Cerebellar nuclear complex (tissue), 1 donor: ENCODE measurements around the gene TAF1C.
"Not testable (repeated sequence)": the region's sequence is repeated elsewhere in the genome, so short reads cannot be mapped to it uniquely, and the experiment has no call there.

ENCODE experiments used
- DNase-seq, 2 experiments: peaks; one replicate each; lab custom pipeline; 2025; lab: John Stamatoyannopoulos, UW

TAF1C gene

DNA sequence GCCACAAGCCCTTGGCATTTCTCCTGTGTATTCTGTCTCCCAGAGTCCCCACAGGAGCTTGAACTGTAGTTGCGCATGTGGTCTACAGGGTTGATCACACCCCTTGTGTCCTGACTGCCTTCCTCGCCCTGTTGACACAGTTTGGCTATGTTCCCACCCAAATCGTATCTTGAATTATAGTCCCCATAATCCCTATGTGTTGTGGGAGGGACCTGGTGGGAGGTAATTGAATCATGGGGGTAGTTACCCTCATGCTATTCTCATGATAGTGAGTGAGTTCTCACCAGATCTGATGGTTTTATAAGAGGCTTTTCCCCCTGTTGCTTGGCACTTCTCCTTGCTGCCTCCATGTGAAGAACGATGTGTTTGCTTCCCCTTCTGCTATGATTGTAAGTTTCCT is 25.3 kb upstream of the TAF1C start:
- no peak for DNase-seq

DNA sequence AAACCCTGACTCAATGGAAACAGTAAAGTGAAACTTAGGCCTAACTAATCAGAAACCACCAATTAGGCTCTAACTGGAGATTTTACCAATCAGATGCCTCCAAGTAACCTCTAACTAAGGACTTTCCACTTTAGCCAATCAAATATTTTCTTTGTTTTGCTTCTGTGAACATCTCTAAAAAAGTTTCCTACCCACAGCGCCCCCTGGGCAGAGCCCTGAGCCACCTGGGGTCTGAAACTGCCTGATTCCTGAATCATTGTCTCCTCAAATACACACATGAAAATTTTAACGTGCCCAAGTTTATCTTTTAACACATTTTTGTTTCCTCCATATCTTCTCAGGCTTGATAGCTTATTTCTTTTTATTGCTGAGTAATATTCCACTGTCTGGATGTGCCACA is 23.1 kb upstream of the TAF1C start:
- DNase-seq, result no peak

DNA sequence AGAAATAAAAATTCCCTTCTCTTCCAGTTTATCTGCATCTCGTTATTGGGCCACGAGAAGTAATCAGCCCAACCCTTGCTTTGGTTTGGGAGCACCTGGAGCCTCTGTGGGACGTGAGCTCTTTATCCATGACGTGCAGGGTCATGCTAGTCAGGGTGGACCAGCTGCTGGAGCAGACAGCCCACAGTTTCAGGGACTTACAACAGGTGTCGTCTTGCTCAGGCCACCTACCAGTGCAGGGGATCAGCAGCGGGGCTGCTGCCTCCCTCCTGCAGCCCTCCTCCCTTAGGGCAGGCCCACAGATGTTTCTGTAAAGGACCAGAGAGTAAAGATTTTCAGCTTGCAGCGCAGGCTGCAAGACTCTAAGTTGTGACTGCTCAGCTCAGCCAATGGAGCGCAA is 21.0 kb upstream of the TAF1C start:
- no peak for DNase-seq

DNA sequence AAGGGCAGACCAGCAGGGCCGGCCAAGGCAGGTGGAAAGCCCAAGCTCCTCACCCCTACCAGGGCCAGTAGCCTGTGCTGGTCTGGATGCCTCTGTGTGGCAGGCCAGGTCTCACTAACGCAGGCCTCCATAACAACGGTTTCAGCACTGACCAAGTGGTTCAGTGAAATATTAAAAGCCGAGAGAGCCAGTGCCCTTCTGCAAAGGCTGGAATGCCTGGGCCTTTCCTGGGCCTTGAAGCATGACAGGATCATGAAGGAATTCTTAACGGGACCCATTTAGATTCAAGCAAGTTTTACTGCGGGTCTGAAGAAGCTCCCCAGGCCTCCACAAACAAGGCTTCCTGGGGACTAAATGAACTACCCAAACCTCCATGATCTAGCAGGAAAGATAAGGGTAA is 20.4 kb upstream of the TAF1C start:
- no peak for DNase-seq

DNA sequence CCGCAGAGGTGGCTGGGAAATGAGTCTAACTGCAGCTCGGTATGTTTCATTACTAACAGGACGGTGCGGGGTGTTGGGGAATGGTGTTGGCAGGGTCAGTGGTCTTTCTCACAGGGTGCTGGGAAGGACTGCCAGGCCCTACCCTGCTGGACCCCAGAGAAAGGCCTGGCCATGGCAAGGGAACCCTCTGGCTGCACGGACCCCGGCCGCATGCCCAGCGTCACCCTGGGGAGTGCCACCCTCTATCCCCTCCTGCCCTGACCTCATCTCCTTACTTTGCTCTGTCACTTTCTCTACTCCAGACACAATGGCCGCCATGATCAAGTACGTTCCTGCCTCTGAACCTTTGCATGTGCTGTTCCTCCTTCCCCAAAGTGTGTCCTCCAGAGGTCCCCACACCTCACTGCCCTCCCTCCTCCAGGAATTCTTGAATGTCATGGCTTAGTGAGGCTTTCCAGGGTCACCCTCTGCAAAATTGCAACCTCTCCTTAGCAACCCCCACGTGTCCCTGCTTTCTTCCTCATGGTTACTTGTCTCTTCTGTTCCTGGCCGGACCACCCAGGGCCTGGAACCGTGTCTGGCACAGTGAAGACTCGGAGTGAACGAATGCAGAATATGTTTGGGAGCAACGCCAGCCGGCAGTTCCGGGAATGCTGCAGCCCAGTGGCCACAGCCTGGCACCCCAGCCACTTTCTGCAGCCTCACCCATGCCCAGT is 19.3 kb upstream of the TAF1C start:
- DNase-seq, result no peak

DNA sequence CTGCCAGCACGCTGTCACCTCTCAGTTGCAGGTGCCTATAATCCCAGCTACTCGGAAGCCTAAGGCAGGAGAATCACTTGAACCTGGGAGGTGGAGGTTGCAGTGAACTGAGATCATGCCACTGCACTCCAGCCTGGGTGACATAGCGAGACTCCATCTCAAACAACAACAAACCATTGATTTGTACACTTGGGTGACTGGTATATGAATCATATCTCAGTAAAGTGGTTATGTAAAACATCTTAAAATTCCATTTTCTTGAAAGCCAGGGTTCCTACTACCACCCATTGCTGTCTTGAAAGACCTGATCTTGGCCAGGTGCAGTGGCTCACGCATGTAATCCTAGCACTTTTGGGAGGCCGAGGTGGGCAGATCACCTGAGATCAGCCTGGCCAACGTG is 18.3 kb upstream of the TAF1C start:
- not testable (repeated sequence) for DNase-seq

DNA sequence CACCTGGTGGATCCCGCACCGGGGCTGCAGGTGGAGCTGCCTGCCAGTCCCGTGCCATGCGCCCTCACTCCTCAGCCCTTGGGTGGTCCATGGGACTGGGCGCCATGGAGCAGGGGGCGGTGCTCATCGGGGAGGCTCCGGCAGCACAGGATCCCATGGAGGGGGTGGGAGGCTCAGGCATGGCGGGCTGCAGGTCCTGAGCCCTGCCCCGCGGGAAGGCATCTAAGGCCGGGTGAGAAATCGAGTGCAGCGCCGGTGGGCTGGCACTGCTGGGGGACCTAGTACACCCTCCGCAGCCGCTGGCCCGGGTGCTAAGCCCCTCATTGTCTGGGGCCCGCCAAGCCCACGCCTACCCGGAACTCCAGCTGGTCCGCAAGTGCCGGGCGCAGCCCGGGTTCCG is 17.7 kb upstream of the TAF1C start:
- not testable (repeated sequence) for DNase-seq

DNA sequence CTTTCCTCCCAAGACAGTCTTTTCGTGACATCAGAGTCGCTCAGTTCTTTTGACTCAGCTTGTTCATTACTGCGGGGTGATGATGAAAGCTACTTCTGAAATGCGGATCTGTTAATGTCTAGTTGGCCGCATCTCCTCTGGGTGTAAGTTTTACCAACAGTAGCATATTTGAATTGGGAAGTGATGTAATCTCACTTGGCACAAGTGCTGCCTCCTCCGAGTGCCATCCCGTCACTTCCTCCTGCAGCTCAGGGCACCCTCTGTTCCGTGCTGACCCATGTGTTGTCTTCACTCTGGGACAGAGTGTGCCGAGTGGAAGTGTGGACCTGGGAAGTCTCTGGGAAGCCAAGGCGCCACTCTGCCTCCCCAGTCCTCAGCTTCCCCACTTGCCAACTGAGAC is 13.0 kb upstream of the TAF1C start:
- no peak for DNase-seq

DNA sequence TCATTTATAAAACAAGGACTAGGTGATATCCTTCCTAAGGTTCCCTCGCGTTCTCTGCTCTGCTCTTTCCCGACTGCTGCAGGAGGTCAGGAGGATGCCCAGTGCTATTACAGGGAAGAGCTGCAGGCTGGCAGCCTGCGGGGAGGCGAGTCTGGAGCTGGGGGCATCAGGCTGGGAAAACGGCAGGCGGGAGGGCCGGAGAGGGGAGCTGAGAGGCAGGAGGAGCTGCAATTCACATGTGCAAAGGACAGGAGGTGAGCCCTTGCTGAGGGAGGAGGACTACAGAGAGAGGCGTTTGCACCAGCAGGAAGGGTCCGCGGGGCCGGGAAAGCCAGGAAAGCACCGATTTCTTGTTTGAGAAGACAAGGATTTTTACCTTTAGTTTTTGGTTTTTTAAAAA is 12.2 kb upstream of the TAF1C start:
- no peak for DNase-seq

DNA sequence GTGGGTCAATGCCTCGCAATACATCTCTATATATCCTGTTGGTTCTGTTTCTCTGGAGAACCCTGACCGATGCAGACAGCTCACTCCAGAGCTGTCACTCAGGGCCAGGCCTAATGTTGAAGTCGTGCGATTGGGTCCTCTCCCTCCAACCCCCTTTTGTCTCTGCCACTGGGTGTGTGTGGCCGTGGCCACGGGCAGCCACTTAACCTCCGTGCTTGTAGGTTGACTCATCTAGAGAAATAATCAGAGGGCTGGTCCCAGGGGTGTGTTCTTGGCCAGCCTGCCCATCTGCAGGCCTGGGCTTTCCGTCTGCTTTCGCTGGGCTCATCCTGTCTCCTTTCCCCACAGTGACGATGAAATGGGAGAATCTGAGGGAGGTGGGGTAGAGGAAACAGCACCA is 11.5 kb upstream of the TAF1C start:
- no peak for DNase-seq

DNA sequence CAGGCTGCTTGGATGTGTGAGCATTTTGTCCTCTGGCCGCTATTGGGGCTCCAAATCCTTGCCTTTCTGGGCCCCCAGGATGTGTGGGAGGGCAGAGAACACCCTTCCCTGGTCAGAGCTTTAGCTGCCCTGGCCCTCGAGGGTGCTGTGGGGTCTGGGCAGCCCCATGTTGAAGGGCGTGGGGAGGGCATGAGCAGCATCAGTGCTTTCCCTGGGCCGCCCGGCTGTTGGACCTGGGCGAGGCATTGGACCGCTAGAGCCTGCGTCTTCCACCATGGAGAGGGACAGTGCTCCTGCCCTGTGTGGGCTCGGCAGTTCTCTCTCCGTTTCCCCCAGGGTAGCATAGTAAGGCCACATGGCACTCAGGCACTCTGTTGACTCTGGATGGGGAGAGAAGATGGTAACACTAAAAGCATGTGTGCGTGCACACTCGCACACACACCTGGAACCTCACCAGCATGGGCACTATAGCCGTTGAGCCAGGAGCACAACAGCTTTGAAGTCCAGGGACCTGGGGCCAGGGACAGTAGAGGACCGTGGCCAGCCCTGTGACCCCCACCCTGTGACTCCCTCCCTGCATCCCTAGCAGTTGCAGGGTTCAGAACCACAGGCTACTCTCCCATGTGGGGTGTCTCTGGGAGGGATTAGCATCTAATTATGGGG is 10.7 kb upstream of the TAF1C start:
- DNase-seq, result no peak

DNA sequence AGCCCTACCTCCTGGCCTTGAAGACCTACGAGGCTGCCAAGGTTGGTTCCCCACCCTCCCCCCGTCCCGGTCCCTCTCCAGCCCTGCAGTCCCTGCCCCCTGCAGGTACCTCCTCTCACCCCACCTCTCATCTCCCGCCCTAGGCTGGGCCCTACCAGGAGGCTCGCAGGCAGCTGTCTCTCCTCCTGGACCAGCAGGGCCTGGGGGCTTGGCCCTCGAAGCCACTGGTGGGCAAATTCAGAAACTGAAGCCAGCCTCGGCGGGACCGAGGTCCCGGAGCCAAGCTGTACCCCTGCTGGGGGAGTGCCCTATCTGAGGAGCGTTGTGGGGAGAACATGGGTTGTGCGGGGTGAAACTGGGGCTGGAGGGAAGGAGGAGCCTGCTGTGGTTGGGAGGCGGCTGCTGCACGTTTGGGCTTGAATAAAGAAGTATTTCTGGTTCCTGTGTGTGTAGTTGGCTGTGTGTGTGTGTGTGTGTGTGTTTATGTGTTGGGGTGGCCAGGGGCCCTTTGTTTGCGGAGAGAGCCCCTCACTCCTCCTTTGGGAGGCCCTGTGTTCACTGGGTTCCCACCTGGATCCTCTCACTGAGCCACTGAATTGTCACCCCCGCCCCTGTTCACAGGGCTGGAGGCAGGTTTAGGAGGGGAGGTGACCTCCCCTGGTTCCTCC is 10.0 kb upstream of the TAF1C start:
- no peak for DNase-seq

DNA sequence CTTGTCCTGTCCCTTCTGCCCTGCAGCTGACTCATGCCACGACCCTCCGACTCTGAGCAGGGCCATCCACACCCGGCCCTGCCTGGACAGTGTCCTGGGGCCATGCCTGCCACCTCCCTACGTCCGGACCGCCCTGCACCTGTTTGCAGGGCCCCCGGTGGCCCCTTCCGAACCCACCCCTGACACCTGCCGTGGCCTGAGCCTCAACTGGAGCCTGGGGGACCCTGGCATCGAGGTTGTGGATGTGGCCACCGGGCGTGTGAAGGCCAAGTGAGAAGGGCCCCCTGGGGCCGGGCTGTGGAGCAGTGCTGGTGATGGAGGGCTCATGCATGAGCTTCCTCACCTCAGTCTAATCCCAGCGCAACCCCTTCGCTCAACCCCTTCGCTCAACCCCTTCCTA is 9.2 kb upstream of the TAF1C start:
- no peak for DNase-seq

DNA sequence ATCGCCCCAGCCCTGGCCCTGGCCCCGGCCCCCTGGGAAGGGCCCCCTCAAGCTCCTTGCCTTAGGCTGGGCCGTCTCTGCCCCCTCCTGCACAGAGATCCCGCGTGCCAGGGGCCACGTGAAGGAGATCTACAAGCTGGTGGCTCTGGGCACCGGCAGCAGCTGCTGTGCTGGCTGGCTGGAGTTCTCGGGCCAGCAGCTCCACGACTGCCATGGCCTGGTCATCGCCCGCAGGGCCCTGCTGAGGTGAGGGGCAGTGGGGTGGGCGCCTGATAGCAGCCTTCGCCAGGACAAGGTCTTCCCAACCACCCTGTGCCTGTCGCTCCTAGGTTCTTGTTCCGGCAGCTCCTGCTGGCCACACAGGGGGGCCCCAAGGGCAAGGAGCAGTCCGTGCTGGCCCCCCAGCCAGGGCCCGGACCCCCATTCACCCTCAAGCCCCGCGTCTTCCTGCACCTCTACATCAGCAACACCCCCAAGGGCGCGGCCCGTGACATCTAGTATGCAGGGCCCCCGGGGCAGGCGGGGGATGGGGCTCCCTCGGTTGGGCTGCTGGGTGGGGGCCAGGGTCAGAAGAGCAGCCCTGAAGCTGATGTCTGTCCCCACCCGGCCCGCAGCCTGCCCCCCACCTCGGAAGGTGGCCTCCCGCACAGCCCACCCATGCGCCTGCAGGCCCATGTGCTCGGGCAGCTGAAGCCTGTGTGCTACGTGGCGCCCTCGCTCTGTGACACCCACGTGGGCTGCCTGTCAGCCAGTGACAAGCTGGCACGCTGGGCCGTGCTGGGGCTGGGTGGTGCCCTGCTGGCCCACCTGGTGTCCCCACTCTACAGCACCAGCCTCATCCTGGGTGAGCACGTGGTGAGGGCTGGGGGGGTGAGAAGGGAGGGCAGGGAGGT is 8.6 kb upstream of the TAF1C start:
- DNase-seq, result no peak

DNA sequence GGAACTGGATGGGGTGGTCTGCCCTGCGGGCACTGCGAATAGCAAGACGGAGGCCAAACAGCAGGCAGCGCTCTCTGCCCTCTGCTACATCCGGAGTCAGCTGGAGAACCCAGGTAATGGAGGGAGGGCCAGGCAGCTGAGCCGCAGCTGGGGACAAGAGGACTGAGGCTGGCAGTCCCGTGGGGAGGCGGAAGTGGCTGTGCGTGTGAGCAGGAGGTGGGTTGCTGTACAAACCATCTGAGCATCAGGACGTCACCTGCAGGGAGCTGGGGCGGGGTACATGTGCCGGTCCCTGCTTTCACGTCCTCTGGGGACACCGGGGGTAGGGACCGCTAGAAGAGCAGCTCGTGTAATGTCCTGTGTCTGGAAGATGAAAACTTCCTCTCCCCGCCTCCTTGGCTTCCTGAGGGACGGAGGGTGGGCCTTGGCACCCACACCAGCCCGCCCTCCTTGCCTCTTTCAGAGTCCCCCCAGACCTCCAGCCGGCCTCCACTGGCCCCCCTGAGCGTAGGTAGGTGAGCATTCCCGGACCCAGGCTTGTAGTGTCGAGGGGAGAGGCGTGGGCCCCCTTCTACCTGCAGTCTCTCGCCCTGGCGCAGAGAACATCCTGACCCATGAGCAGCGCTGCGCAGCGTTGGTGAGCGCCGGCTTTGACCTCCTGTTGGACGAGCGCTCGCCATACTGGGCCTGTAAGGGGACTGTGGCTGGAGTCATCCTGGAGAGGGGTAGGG is 7.8 kb upstream of the TAF1C start:
- no peak for DNase-seq

DNA sequence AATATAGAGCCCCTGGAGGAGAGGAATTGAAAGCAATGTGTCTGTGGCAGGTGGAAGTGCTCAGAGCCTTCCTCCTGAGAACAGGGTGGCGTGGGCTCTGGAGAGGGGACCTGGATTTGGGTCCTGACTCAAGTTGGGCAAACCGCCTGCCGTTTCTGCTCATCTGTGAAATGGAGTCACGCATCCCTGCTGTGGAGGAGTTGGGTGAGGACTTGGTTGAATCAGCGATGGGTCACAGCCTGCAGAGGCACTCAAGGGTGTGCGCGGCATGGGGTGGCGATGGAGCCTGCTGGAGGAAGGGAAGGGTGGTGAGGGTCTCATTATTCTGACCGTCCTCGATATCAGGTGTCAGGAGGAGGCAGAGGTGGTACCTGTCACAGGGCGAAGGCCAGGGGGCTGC is 7.2 kb upstream of the TAF1C start:
- DNase-seq, result no peak

DNA sequence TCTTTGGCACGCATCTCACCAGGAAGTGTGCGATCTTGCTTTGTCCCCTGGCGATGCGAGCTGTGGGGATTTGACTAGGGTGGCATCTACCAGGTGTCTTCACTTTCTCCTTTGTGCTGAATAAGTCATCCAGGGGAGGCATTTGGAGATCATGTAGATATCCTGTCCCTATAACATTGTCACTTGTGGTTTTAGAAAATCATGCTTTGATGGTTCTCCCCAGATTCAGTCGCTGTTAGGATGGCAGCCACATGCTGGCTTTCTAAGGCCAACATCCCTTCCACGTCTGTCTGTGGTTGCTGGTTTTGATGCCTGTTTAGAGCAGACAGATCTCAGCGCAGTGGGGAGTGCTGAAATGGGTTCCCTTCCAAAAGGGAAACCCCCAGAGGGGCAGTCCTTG is 6.6 kb upstream of the TAF1C start:
- no peak for DNase-seq

DNA sequence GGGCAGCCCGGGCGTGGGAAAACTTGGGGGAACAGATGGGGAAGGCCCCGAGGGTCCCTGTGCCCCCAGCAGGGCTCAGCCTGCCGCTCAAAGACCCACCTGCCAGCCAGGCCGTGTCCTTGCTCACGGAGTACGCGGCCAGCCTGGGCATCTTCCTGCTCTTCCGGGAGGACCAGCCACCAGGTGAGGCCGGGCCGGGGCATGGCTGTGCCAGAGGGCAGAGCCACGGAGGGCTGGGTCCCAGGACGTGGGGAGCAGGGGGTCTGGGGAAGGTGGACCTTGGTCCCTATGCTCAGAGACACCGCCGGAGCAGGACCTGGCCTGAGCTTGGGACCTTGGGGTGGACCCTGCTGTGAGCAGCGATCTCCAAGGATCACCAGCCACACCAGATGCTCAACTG is 4.6 kb upstream of the TAF1C start:
- no peak for DNase-seq

DNA sequence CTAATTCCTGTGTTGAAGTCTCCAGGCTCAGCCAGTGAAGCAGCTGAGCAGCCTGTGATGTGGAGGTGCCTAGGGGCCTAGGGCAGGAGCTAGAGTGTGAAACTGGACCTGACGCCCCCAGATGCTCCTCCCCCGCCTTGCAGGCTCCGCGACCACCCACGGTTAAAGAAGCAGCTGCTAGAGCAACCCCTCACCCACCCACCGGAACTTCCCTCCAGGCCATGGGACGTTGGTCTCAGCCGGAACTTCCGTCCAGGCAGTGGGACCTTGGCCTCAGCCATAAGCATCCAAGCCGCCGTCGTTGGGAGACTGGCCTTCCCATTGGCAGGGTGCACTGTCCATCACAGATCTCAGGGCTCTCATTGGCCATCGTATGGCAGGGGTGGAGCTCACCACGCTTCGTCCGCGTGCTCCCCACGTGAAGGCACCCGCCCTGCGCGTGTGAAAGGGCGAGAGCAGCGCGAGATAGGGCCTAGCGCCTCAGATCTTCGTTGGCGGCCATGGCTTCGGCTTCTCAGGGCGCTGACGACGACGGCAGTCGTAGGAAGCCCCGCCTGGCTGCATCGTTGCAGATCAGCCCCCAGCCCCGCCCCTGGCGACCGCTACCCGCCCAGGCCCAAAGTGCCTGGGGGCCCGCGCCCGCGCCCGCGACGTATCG is 4.0 kb upstream of the TAF1C start, which contains the start of gene ADAD2:
TSS of gene ADAD2 (plus strand) at position 427 of the 658 bp plus-strand sequence. CDS start at position 501, 74 bp downstream.
- no peak for DNase-seq

DNA sequence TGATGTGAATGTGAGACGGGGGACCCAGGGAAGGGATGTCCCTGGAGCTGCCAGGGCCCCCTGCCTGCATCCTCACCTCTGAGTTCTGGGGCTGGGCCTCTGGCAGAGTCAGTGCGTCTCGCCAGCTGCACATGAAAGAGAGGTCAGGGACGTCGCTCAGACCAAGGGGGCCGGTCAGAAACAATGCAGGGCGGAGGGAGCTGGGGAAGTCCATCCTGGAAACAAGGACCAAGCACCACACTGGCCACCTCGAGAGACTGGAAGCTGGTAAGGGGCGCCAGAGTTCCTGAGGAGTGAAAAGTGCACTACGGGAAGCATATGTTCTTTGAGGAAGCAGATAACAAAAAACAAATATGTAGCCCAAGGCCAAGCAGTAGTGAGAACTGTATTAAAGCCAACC is 2.1 kb downstream of the TAF1C start:
- no peak for DNase-seq
